Smooth muscle cell of the brain vasculature (primary cell): ENCODE results near the gene NDST3.
A peak's percentile ranks its signal among the peaks of the same experiment; 100 is the strongest.

Experiments used
- DNase-seq: peaks from one replicate; pipeline ENCODE4 v3.0.0-alpha.2; 2012; ENCODE audit warnings: low read depth, low spot score

NDST3 gene

DNA sequence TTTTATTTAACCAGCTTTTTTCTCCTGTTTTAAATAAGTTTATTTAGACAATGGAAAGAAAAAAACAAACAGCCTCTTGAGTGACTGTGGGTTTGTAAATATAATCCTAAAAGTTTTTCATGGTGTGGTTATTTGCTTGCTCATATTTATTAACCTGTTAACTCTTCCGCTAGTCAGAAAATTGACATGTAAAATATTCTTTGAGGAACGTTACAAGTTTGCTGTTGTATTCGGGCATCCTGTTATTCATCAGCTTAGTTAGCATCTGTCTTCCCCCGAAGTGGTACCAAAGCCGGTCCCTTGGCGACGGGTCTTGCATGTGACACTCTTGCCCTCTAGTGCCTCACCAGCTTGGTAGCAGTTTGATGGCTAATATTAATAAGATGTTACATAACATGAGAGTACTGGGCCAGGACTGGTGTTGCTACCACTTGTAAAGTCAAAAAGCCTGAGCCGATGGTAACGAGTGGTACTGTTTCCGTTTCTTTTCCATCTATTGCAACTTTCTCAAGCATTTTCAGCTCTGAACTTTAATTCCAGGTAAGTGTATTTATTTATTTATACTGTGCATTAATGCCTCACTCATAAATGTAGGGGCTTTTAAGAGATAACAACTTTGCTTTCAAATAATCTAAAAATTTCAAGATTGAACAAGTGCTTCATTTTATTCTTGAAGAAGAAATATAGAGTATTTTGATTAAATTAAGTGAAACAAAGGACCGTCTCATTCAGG lies at the start of gene NDST3:
TSS of gene NDST3 (plus strand) at position 434 of the 733 bp plus-strand sequence. CDS start 19,425 bp downstream, outside the sequence.
- peak; percentile 17 for DNase-seq

GRCh38 chr4:117986321-117986720 lies 48.0 kb upstream of the NDST3 start:
- DNase-seq, result no peak

- no peak for DNase-seq
These were observed 46.8 kb upstream of the NDST3 start for GRCh38 chr4:117987464-117987863.

DNA sequence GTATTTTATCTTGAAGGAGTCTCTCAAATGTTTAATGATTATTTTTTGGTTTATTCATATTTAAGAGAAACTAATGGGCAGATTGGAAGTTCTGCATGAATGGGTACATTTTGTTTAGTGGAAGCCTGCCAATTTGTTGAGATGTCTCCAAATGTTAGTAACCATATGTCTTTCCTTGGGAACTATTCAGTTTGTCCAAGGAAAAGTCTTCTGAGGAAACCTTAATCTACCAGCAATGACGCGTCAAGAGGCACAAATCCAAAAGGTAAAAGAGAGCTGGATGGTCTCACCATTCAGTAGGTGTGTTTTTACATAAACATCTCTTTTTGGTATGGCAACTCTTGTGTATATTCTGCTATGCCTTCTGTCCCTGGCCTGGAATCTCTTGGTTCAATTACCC lies 37.4 kb upstream of the NDST3 start:
- DNase-seq, result no peak

DNA sequence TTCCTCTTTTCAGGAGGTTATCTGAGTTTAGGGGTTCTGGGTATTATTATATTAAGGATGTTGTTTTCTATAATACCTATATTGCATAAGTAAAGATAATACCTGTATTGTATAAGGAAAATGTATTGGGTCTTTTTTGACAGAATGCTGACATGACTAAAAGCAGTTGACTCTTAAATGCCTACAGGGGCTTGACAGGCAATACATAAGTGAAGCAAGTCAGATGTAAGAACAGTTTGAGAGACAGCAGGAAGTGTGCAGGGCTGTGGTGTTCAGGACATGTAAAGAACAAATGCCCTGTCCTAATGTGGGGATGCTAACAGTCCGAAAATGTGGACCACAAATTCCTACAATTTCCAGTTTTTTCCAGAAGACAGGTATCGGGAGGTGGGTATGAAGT lies 30.2 kb upstream of the NDST3 start:
- no peak for DNase-seq

DNA sequence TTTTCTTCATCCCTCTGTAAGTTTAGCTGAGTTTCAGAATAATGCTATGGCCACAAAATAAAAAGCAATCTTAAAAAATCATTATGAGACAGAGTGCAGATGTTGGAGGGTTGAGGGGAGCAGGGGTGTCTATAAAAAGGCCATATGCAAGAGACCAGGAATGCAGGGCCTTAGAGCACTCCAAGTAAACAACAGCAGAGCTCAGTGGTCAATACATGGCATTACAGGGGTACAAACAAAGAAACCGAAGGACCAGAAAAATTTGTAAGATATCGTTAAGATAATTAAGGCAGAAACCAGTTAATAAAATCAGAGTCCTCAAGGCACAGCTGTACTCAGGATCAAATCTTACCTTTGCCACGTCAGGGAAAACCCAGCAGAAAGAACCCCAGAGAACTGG lies 28.4 kb upstream of the NDST3 start:
- no peak for DNase-seq

DNA sequence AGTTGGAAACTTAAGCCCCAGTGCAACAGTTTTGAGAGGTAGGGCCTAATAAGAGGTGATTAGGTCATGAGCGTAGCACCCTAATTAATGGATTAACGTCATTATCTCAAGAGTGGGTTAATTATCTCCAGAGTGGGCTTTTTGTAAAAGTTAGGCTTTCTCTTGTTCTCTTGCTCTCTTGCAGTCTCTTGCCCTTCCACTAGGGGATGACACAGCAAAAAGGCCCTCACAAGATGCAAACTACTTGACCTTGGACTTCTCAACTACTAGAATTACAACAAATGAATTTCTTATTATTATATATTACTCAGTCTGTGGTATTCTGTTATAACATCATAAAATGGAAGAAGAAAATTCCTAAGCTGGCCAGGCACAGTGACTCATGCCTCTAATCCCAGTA lies 22.1 kb upstream of the NDST3 start:
- DNase-seq, result no peak

DNA sequence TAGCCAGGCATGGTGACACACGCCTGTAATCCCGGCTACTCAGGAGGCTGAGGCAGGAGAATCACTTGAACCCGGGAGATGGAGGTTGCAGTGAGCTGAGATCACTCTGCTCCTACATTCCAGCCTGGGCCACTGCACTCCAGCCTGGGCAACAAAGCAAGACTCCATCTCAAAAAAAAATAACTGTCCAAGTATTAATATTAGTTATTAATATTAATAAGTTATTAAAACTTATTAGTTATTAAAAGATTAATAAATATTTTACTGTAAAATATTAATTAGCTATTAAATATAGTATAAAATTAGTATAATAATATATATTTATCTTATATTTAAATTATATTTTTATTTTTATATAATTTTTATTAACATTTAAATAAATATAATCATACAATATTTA lies 19.5 kb upstream of the NDST3 start:
- no peak for DNase-seq

GRCh38 chr4:118018381-118019145 lies 15.7 kb upstream of the NDST3 start:
- no peak for DNase-seq

GRCh38 chr4:118026806-118027205 lies 7.5 kb upstream of the NDST3 start:
- DNase-seq, result no peak

- no peak for DNase-seq
These were observed 5.1 kb upstream of the NDST3 start for GRCh38 chr4:118029224-118029623.

GRCh38 chr4:118032691-118033090 lies 1.6 kb upstream of the NDST3 start:
- DNase-seq, result no peak

DNA sequence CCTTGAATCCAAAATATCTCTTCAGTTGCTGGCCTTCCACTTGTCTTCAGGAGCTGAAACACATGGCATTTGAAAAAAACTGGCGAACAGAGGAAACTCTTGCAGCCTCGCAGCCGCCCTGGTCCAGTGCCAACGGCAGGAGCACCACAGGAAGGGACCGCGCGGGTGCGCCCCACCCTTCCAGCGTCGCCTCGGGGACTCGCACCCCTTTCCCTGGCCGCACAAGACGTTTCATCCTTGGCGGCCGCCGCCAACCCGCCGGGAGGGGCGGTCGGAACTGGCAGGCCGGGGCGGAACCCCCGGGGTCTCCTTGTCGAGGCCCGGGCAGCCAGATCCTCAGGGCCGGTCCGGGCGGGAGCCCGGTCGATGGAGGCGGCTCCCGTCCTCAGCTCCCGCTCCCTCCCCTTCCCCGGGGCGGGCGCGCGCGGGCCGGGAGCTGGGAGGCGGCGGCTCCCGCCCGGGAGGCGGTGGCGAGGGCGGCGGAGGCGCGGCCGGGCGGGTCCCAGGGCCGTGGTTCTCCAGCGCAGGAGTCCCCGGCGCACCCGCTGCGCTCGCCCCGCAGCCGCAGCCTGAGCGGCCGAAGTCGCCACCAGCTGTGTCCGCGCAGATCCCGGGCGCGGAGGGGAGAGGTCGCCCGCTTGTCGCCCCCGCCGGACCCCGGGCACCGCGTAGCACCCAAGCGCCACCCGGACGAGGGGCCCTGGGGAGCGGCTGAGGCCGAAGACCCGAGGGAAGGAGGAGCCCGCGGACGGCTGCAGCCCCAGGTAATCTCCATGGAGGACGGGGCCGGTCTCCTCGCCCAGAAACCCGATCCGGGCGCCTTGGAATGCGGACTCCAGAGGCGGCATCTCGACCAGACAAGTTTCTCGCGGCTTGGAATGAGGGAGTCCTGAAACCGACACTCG lies 886 bp upstream of the NDST3 start:
- no peak for DNase-seq

DNA sequence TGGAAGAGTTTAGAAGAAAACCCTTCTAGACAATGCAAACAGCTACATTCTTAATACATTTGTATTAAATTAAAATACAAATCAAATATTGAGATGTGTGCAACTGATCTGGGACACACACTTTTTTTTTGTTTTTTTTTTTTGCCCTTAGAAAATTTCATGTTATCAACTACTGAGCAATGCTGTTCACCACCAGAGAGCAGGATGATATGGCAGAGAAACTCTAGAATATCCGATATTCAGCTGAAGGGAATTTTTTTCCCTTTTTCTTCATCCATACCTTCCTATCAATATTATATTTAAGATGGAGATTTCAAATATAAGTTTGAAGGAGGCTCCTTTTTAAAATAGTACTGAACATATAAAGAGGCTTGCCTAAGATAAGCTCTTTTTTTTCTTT lies 1.0 kb downstream of the NDST3 start:
- no peak for DNase-seq

DNA sequence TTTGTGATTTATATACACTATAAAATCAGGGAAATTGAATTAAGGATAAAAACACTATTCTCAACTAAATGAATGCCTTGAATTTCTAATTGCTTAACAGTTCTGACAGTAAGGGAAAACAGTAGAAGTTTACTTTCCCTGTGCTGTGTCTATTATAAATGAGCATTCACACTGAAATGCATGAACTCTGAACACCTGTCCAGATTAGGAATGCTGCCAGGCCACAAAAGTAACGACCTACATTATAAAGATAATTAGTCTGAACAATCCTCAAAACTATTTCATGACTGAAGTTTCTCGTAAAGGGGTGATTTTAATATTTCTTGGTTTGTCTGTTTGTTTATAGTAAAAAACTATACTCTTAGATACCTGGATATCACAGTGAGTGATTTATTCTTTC lies 2.0 kb downstream of the NDST3 start:
- DNase-seq, result no peak

GRCh38 chr4:118037955-118038354 lies 3.7 kb downstream of the NDST3 start:
- DNase-seq, result no peak

DNA sequence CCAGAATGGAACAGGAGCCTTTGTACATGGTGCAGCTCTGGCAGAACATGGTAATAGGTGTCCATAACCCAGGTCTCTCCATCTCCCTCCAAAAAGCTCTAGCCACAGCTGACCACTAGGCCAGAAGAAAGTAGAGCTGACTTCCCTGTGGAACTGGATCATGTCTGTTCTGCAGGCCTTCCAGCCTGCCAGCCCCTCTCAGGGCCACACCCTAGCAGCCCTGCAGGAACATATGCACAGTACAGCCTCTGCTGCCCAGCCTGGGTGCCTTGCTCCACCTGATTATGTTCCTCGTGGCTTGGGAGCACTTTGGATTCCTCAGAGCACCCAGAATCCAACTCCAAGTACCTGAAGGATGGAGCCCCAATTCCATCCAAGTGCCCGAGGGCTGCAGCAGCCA lies 12.0 kb downstream of the NDST3 start:
- no peak for DNase-seq

DNA sequence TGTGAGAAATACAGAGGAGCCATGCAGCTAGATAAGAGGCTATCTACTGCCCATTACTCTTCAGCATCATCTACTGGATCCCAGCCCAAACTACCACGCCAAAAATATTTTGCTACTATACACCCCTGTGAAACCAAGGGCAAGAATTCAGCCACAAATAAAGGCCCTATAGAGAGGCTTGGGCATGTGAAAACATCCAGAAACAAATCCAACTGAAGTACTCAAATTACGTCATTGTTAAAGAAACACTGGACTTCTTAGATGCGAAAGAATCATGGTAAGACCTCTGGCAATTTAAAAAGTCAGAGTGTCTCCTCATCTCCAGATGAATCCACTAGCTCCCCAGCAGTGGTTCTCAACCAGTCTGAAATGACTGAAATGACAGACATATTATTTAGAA lies 12.8 kb downstream of the NDST3 start:
- no peak for DNase-seq

DNA sequence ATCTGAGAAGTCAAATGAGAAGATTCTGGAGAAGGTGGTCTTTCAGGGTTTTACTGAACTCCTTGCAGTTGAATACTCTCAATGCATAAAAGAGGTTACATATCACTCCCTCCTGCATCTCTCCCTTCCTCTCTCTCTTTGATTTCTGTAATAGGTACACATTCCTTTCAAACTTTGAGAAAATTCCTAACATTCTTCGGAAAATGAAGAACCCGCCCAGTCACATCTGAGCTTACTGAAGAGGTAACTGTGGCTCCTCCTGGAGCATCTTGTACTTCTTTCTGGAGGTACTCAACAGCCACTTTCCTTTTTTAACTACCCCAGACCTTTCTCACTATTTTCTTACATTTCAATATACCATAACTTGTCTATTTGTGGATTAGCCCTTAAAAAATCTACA lies 24.7 kb downstream of the NDST3 start:
- no peak for DNase-seq

GRCh38 chr4:118059397-118059796 lies 25.1 kb downstream of the NDST3 start:
- no peak for DNase-seq

DNA sequence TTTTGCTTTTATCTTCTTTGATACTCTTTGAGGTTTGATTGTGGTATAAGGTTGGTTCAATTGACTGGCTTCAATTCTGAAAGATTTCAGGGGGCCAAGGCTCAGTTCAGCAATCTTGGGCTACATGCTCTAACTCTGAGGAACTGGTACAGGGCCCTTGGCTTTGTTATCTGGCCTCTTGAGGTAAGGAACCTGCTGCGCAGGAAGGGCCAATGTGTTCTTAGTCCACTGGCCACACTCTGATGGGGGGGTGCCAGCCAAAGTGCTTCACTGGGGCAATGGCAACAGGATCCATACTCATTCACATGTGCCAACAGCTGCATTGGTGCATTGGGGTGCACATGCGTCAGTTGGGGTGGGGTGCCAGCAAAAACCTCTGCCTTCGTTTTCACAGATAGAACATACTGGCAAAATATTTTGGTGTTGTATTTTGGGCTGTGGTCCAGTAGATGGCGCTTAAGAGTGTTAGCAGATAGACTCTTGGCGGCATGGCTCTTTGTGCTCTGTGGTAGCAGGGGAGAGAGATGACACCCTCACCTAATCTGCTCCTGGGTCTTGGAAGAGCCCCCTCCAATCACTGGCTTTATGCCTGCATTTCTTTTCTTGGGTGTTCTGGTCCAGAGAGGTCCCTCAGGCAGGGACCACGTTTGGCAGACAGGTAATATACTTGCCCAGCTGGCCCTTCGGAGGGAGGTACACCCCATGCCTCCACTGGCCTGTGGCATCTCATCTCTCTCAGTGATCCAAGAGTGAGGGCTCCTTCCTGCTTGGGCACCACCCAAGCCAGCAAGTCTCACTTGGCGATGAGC lies 42.9 kb downstream of the NDST3 start:
- DNase-seq, result no peak

DNA sequence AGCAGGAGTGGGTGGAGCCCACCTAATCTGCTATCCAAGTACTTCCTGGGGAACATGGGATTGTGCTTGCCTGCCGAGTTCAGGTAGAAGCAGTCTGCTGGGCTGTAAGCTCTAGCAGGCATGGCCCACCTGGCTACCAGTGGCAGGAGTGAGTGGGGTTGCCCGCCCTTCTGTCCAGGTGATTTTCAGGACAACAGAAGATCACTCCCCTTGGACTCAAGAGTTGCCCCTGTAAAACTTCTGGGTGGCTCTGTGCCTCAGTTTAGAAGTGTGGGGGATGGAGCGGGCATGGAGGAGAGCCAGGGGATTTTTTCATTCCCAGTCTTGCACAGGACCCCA lies 43.5 kb downstream of the NDST3 start:
- no peak for DNase-seq
